K562 (cell line): ENCODE data around the gene FGFRL1. TPM values are rescaled to one million over a fixed set of nuclear protein-coding genes. Genes with fewer than 3 reads are reported as not detected.

ENCODE experiments used
- ARID4B ChIP-seq: sonication (generic); formaldehyde crosslinking; IDR thresholded peaks from 2 replicates; pipeline ENCODE4 v1.8.0; 2022; ENCODE audit warnings: mild to moderate bottlenecking, missing genetic modification reagents
- CBFA2T2 ChIP-seq: fragments of 450-650 bp; conservative IDR thresholded peaks from 2 replicates; pipeline ENCODE4 v1.6.1; 2017; ENCODE audit warnings: mild to moderate bottlenecking
- HDAC2 ChIP-seq: fragments of 450-650 bp; IDR thresholded peaks from 2 replicates; pipeline ENCODE4 v1.6.1; 2016; ENCODE audit warnings: mild to moderate bottlenecking
- HLTF ChIP-seq: fragments of 450-650 bp; IDR thresholded peaks from 2 replicates; pipeline ENCODE4 v1.6.1; 2016
- HMG20B ChIP-seq: fragments of 250-450 bp; sonication (Bioruptor Pico); IDR thresholded peaks from 2 replicates; pipeline ENCODE4 v1.5.0; 2021; ENCODE audit warnings: mild to moderate bottlenecking
- ID3 ChIP-seq, 2 experiments: fragments of 250-450 bp in 1 of 2; fragments of 450-650 bp in 1 of 2; sonication (Bioruptor Pico) in 1 of 2; IDR thresholded peaks; 2 replicates each; pipeline versions ENCODE4 v1.6.1 to v1.8.0; 2016 to 2021; ENCODE audit warnings: mild to moderate bottlenecking in 2 of 2, moderate library complexity in 2 of 2, missing compliant biosample characterization in 1 of 2, missing genetic modification characterization in 1 of 2
- MYC ChIP-seq, 2 experiments: fragments of 250-450 bp in 1 of 2; sonication (Bioruptor Pico) in 1 of 2; IDR thresholded peaks; 2 replicates each; pipeline versions ENCODE4 v1.5.1 to v1.6.1; 2012 to 2021; ENCODE audit warnings: low read depth in 2 of 2, borderline replicate concordance in 1 of 2, improper control_type of control experiment in 1 of 2, low read length in 1 of 2, mild to moderate bottlenecking in 1 of 2, moderate library complexity in 1 of 2
- POLR2G ChIP-seq: fragments of 200-400 bp; formaldehyde crosslinking; IDR thresholded peaks from 2 replicates; pipeline ENCODE4 v1.6.1; 2017; ENCODE audit warnings: low read depth, mild to moderate bottlenecking, antibody characterized with exemption, low read length, moderate library complexity
- PRDM10 ChIP-seq: fragments of 450-650 bp; IDR thresholded peaks from 2 replicates; pipeline ENCODE4 v1.6.1; 2018; ENCODE audit not compliant: partially characterized antibody
- SRSF3 ChIP-seq: fragments of 200-400 bp; formaldehyde crosslinking; IDR thresholded peaks from 2 replicates; pipeline ENCODE4 v1.6.1; 2016; ENCODE audit warnings: mild to moderate bottlenecking, low read length, moderate library complexity; ENCODE audit not compliant: insufficient read depth
- USF1 ChIP-seq: sonication (generic); formaldehyde crosslinking; IDR thresholded peaks from 2 replicates; pipeline ENCODE4 v1.9.0; 2022; ENCODE audit warnings: mild to moderate bottlenecking, missing genetic modification reagents
- XRCC5 ChIP-seq: fragments of 200-400 bp; formaldehyde crosslinking; IDR thresholded peaks from 2 replicates; pipeline ENCODE4 v1.6.1; 2017; ENCODE audit warnings: low read depth, mild to moderate bottlenecking, low read length
- ZFP91 ChIP-seq: sonication (generic); formaldehyde crosslinking; IDR thresholded peaks from 2 replicates; pipeline ENCODE4 v1.8.0; 2022; ENCODE audit warnings: mild to moderate bottlenecking, missing genetic modification reagents
- ZNF431 ChIP-seq: sonication (generic); formaldehyde crosslinking; IDR thresholded peaks from 2 replicates; pipeline ENCODE4 v1.8.0; 2022; ENCODE audit warnings: mild to moderate bottlenecking, missing genetic modification reagents
- polyA plus RNA-seq, 8 experiments: library from polyadenylated mRNA; depleted of rRNA in 4 of 8; stranded (reverse) in 5 of 8; unstranded in 3 of 8; fragments of >200 nt; fragmentation: Nextera tagmentation in 2 of 8; fragmentation: Illumina TruSeq in 1 of 8; extraction: Ambion mirVana in 2 of 8; extraction: Trizol in 1 of 8; gene quantifications; 2 replicates each; pipeline versions ENCODE4 v1.2.1 to v1.2.3, GENCODE V29; 2011 to 2014; ENCODE audit warnings: inconsistent platforms in 1 of 8, missing spikeins in 1 of 8
- total RNA-seq, 7 experiments: library from RNA; depleted of rRNA in 6 of 7; stranded (reverse); fragments of >200 nt in 6 of 7; fragmentation: Illumina TruSeq in 2 of 7; extraction: Trizol in 2 of 7; gene quantifications; 2 replicates each; pipeline versions ENCODE4 v1.2.1 to v1.2.3, GENCODE V29; 2011 to 2021; ENCODE audit warnings: low replicate concordance in 1 of 7

Gene FGFRL1
- total and polyA plus RNA-seq, 9 of the 15 experiments (the other 6 are each of a cell fraction or from before 2014, with no cell fraction given) = 0.34 to 49.9 (median 14.6) TPM

GRCh38 chr4:992297-993110 lies 18.9 kb upstream of the FGFRL1 start (continued):
- TF ChIP-seq ARID4B (CRISPR knock-in tag) (peak; percentile 21; the same call in 1 of the 2 replicates), PRDM10 (no peak), XRCC5 (no peak), HDAC2 (peak; percentile 53; the same call in 1 of the 2 replicates), HLTF (peak; percentile 7; the same call in 1 of the 2 replicates), POLR2G (peak; percentile 79), ZFP91 (CRISPR knock-in tag) (0 out of 2 replicates have a peak, but pooled peaks have one; percentile 70), HMG20B (CRISPR knock-in tag) (no peak), CBFA2T2 (peak; percentile 49), MYC (IDR thresholded peaks at IDR 0.05; ENCODE audit: low read depth, low read length) (peak; percentile 89), MYC (CRISPR knock-in tag; IDR thresholded peaks at IDR 0.05; ENCODE audit: borderline replicate concordance, low read depth) (0 out of 2 replicates have a peak, but pooled peaks have one; percentile 17), ID3 (CRISPR knock-in tag; IDR thresholded peaks at IDR 0.05) (no peak), ID3 (tag; IDR thresholded peaks at IDR 0.05) (0 out of 2 replicates have a peak, but pooled peaks have one; percentile 80), ZNF431 (CRISPR knock-in tag) (0 out of 2 replicates have a peak, but pooled peaks have one; percentile 22), USF1 (CRISPR knock-in tag) (peak; percentile 98), SRSF3 (0 out of 2 replicates have a peak, but pooled peaks have one; percentile 32)
